ENCODE measurements around the gene A4GALT. TPM values are rescaled to one million over a fixed set of nuclear protein-coding genes. Genes with fewer than 3 reads are reported as not detected.

A4GALT gene
- total and polyA plus RNA-seq, 2 of the 13 experiments (the other 11 are each of a cell fraction or from before 2014, with no cell fraction given), result 0.09 to 1.1 TPM

DNA sequence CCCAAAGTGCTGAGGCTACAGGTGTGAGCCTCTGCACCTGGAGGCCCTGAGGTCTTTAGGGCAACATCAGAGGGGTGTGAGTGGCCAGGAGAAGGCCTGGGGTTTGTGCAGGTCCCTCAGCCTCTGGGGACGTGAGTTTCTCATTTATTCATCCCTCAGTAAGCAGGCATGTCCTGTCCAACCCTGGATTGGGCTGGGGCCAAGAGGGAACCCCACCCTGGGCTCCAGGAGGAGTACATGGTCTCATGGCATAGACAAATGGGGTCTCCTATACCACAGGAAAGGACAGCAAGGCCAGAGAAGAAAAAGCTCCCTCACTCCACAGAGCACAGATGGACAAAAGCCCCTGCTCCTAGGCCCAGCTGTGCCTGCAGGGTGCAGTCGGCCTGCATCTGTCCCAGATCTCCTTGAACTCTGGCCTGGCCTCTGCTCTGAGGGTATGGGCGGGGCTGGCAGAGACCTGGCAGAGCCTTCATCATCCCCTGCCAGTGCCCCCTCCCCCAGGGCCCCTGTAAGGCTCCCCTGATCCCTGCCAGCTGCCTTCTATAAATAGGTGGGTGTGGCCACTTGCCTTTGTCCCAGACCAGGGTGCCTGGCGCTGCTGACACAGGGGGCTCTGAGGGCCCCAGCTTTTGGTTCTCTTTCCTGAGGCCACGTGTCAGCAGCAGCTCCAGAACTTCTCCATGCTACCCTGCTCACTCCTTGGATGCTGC, 34.6 kb downstream of the A4GALT start (continued):
- TF ChIP-seq SMAD9 (CRISPR knock-in tag; IDR thresholded peaks at IDR 0.05), result no peak
- TF ChIP-seq HNF4A (CRISPR knock-in tag; IDR thresholded peaks at IDR 0.05), result peak; percentile 62
- no peak for TF ChIP-seq SMARCC2 (IDR thresholded peaks at IDR 0.05)
- TF ChIP-seq, protein P1, sequence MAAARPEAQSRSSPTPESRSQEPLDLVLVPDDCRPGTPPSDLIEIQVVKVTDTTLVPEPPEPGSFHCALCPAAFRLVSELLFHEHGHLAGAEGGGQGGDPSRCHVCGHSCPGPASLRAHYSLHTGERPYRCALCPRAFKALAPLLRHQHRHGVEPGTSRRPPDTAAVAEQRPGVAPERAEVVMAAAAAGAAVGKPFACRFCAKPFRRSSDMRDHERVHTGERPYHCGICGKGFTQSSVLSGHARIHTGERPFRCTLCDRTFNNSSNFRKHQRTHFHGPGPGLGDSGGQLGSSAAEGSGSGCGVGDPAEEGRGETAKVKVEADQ (CRISPR knock-in tag; IDR thresholded peaks at IDR 0.05; ENCODE audit: borderline replicate concordance), result no peak
- TF ChIP-seq ZNF329 (CRISPR knock-in tag; IDR thresholded peaks at IDR 0.05; ENCODE audit: low read depth), result no peak
- TF ChIP-seq FOXC1 (CRISPR knock-in tag; IDR thresholded peaks at IDR 0.05; ENCODE audit: borderline replicate concordance), result no peak

DNA sequence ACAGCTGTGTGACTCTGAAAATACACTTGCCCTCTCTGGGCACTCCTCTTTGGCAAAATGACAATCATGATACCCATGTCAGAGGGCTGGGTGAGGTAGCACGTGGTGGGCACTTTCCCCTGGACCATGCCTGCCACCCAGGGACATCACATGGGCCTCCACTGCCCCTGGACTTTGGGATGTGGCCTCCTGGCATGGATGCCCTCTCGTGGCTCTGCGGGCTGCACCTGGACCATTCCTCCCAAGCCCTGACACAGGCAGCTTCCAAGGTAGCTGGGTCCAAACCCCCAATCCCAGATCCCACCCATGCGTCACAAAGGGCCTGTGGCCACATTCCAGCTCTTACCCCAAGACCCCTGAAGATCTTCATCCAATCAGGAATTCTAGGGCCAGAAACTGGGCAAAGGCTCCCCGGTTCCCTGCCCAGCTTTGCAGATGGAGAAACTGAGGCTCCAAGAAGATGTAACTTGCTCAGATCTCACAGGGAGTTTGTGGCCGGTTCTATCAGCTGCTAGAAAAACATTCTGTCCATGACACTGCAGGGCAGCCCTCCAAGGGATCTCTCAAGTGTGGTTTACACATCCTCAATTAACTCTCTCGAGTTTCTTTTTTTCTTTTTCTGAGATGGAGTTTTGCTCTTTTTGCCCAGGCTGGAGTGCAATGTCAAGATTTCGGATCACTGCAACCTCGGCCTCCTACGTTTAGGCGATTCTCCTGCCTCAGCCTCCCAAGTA, 36.0 kb downstream of the A4GALT start:
- no peak for FAIRE-seq
- Histone ChIP-seq H3K9me3 (ENCODE audit: low read length) (no peaks in the 10 kb centered on the region), H3K4me3 (replicated peaks in 1 of 3; ENCODE audit: insufficient read depth in 1 of 3, low read depth in 2 of 3, low read length in 3 of 3) (no peak overlapping the region), H2AFZ (ENCODE audit: low read length) (no peak overlapping the region), H3K27me3 (ENCODE audit: control insufficient read depth in 1 of 2, insufficient read depth in 2 of 2, low read length in 2 of 2) (no peaks in the 10 kb centered on the region; a peak in 2 of 5 replicates), H3K27ac (ENCODE audit: extremely low read length, insufficient read depth, low read length) (no peak overlapping the region), H3K9ac (ENCODE audit: insufficient read depth, low read depth, low read length) (no peak overlapping the region), H3K79me2 (ENCODE audit: insufficient read depth, low read length) (no peaks in the 10 kb centered on the region), H3K36me3 (replicated peaks in 1 of 2; ENCODE audit: control insufficient read depth in 1 of 2, insufficient read depth in 2 of 2, low read length in 2 of 2) (no peaks in the 10 kb centered on the region), H3K4me1 (ENCODE audit: insufficient read depth, low read length) (peaks cover 82% of the 10 kb centered on the region), H4K20me1 (ENCODE audit: insufficient read depth, low read length) (no peaks in the 10 kb centered on the region), H3K4me2 (ENCODE audit: low read depth, low read length) (no peak overlapping the region)
- intact Hi-C loops (cut with micrococcal nuclease; ENCODE audit: unreplicated experiment), result no loop called here
- ChIA-PET POLR2A (no interaction called here), CTCF (ENCODE audit: low intra/inter-chr PET ratio, low total read pairs) (no interaction called here)
- in situ Hi-C loops (cut with HindIII; ENCODE audit: extremely low pct_ligation_motif_present, low pct_unique_long_range_greater_than_20kb), result no loop called here
- DNase-seq (ENCODE audit: low spot score), result no peak
- WGBS (ENCODE audit: low lambda C conversion rate), result 79% methylated on average over 7 of the region's 11 CpGs
- no peak for ATAC-seq
- BruUV-seq (replicated peaks), result no TSS peak
- no peak for TF ChIP-seq AGO2 (optimal IDR thresholded peaks at IDR 0.05; ENCODE audit: low read depth, low read length)
- 0 out of 2 replicates have a peak, but pooled peaks have one; percentile 21 for TF ChIP-seq ZMYM3 (CRISPR knock-in tag; IDR thresholded peaks at IDR 0.05)
- TF ChIP-seq ZNF768 (CRISPR knock-in tag; IDR thresholded peaks at IDR 0.05), result peak; percentile 89
- no peak for TF ChIP-seq MTF2 (CRISPR knock-in tag; IDR thresholded peaks at IDR 0.05; ENCODE audit: borderline replicate concordance)

All from HepG2 (cell line).